Effector CD4-positive, alpha-beta T cell (primary cell): ENCODE measurements around the gene TBC1D30. TPM values are rescaled to one million over a fixed set of nuclear protein-coding genes. Genes with fewer than 3 reads are reported as not detected.
"Not testable (repeated sequence)": the region's sequence is repeated elsewhere in the genome, so short reads cannot be mapped to it uniquely, and the experiment has no call there.

ENCODE experiments used
- DNase-seq: peaks from one replicate; pipeline ENCODE4 v3.0.0-alpha.2; 2020
- total RNA-seq: gene quantifications from one replicate; lab custom pipeline; 2026; lab: John Stamatoyannopoulos, UW

TBC1D30 gene, protein sequence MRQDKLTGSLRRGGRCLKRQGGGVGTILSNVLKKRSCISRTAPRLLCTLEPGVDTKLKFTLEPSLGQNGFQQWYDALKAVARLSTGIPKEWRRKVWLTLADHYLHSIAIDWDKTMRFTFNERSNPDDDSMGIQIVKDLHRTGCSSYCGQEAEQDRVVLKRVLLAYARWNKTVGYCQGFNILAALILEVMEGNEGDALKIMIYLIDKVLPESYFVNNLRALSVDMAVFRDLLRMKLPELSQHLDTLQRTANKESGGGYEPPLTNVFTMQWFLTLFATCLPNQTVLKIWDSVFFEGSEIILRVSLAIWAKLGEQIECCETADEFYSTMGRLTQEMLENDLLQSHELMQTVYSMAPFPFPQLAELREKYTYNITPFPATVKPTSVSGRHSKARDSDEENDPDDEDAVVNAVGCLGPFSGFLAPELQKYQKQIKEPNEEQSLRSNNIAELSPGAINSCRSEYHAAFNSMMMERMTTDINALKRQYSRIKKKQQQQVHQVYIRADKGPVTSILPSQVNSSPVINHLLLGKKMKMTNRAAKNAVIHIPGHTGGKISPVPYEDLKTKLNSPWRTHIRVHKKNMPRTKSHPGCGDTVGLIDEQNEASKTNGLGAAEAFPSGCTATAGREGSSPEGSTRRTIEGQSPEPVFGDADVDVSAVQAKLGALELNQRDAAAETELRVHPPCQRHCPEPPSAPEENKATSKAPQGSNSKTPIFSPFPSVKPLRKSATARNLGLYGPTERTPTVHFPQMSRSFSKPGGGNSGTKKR
- total RNA-seq = not detected

DNA sequence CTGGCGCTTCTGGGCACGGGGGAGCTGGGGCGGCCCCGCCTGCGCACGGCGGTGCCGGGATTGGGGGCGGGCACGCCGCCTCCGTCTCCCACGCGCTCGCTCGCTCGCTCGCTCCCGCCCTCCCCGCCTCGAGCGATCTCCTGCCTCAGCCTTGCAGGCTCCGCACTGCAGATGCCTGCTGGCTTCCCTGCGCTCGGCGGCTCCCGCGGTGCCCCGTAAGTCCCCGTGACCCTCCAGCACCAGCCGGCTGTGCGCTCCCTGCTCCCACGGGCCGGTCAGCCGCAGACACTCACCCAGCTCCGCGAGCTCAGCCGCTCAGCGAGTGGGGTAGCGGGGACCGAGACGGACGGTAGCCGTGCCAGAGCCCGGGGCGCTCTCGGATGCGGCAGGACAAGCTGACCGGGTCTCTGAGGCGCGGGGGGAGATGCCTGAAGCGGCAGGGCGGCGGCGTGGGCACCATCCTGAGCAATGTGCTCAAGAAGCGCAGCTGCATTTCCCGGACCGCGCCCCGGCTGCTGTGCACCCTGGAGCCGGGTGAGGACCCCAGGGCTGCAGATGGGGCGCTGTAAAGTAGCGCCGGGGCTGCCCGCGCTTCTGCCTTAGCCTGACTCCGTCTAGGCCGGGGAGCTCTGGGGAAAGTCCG lies at the start of gene TBC1D30:
TBC1D30 (plus strand) TSS at position 148 of the 643 bp plus-strand sequence; CDS start at position 381, 233 bp downstream.
- no peak for DNase-seq

DNA sequence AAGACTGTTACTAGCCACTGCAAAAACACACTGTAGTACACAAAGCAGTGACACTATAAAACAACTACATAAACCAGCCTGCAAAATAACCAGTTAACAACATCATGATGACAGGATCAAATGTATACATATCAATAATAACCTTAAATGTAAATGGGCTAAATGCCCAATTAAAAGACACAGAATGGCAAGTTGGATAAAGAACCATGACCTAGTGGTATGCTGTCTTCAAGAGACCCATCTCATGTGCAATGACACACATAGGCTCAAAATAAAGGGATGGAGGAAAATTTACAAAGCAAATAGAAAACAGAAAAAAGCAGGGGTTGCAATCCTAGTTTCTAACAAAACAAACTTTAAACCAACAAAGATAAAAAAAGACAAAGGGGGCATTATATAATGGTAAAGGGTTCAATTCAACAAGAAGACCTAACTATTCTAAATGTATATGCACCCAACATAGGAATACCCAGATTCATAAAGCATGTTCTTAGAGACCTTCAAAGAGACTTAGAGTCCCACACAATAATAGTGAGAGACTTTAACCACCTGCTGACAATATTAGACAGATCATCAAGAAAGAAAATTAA lies 49.2 kb upstream of the TBC1D30 start:
- not testable (repeated sequence) for DNase-seq

DNA sequence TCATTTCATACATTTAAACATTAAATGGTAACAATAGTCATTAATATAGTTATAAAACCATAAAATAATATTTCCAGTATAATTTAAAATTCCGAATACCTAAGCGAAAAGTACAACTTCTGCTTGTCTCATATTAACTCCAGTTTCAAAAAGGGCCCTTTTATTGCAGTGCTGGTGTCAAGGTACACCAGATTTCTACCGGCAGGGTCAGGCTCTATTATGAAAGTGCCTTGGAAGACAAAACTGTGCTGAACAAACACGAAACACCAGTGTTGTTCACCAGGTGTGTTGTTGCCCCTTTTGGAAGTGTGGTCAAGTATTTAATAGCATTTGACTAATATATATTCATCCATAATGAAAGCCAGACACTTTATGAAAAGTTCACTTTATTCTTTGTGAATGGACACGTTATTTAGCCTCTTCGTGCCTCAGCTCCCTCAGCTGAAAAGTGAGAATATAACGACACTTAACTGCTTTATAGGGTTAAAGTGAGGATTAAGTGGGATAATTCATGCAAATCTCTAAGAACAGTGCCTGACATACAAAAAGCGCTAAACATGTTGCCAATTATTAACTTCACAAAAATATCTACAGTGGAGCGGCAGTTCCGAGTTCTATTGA lies 45.0 kb upstream of the TBC1D30 start:
- no peak for DNase-seq

DNA sequence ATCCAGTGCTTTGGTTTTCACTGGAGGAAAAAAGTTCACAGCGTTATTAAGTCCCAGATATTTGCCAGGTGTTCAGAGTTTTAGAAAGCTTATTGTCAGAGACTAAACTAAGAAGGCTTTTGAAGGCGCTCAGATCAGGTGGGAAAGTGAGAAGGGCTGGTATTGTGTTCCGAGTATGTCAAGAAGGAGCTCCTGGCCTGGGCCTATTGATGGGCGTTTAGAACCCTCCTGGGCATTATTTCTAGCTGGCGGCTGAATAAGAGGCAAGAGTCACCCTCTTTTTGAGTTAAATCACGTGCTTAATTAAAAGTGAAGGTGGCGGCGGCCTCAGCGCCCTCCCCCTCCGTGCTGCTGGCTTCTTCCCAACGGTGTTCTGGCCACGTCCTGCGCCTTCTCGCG lies 44.3 kb upstream of the TBC1D30 start:
- DNase-seq = no peak

DNA sequence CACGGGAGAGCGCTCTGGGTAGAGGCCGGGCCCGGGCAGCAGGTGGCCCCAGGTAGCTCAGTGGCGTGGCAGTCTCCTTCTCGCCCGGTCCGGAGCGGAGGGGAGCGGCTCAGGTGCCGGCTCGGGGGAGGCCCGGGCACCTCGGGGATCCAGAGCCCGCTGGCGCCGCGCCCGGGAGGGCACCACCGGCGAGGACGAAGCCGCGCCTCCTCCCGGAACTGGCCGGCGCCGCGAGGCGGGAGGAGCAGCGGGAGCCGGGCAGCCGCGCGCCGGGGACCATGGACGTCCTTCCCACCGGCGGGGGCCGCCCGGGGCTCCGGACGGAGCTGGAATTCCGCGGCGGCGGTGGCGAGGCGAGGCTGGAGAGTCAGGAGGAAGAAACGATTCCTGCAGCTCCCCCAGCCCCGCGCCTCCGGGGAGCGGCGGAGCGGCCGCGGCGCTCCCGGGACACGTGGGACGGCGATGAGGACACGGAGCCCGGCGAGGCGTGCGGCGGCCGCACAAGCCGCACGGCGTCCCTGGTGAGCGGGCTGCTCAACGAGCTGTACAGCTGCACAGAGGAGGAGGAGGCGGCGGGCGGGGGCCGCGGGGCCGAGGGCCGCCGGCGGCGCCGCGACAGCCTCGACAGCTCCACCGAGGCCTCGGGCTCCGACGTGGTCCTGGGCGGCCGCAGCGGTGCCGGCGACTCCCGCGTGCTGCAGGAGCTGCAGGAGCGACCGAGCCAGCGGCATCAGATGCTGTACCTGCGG lies 43.7 kb upstream of the TBC1D30 start:
- DNase-seq = no peak

DNA sequence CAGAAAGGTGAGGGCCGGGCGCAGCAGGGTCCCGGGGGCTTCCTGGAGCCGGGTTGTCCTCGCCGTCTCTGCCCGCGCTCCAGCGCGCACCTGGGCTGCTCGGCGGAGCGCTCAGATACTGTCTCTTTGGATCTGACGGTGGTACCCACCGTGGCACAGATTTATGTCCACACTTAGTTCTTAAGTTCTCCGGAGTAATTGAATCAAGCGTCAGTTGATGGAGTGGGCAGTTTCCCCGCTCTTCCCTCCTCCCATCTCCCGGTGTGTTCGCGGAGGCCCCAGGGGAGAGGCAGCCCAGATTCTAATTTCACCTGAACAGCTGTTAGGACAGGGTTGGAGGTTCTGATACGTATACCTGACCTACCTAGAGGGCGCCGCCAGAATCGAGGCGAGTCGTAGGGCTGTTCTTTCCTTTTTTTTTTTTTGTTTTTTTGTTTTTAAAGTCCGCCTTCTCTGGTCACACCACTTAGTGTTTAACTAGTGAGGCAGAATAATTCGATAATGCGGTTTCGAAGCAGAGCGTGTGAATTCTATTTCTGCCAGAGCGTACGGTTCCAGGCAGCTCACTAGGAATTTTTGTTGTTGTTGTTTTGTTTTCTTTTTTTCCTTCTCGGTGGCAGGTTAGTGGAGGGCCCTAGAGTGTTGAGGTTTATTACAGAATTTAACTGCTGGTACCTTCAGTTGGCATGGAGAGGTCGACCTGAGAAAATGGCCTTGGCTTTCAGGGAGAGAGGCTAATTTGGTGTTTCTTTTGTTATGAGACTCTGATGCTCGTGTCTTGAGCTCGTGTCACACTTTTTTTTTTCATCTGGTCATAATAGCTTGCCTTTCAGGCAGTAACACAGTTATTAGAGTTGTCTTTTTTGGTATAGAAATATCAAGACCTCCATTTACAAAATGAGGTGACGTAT lies 42.9 kb upstream of the TBC1D30 start:
- DNase-seq = no peak

DNA sequence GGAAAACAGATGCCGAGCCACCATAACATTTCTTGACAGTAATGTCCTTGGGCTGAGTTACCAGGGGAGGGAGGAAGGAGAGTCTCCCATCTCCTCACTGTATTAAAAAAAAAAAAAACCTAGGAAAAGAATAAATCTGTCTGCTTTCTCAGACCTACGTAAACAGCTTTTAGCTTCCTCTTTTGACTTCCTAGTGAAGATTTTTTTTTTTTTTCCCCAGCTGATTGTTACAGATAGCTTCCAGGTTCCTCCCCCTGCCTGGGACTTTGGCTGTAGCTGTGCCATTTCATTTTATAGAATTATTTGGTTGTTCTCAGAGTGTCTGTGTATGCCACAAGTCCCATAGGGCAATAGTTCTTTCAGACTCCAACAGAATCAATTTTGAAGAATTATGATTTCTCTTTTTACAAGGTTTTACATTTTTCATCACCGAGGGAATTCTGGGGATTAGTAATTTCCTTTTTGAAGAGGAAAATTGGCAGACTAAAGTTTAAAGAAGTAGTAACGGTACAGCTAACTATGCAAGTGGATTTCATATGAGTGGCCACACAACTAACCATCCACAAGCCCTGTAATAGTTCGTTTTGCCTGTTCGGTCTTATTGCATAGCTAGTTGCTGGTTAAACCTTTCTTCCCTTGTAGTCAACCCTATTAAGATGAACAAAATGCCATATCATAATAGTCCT lies 42.1 kb upstream of the TBC1D30 start:
- DNase-seq = no peak

DNA sequence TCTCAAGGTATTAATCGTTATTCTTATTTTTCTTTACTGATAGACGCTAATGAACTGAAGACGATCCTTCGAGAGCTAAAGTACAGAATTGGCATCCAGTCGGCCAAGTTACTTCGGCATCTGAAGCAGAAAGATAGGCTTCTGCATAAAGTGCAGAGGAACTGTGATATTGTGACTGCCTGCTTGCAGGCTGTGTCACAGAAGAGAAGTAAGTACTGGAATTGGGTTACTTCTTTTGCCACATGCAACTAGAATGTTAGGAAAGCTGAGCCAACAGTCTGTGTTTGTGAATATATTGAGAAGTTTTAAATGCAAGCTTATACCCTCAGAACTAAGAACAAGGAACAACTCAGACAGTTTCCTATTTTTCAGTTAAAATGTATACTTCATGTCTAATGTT lies 38.6 kb upstream of the TBC1D30 start:
- DNase-seq = no peak

DNA sequence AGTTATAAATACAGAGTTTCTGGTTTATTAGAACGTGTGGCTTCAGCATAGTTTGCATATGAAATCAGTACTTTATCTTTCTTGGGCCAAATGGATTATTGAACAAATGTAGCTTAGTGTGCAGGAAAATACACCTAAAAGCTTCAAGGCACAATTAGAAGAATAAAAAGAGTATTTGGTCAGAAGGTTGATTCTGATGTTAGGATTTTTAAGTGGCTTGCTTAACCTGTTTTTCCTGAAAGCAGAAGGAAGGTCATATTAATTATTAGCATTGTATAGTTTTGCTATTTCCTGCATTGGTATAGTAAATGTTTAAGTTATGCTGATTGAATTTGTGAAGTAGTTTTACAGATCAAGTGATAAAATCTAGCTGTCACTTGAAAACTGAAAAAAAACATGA lies 34.3 kb upstream of the TBC1D30 start:
- no peak for DNase-seq

DNA sequence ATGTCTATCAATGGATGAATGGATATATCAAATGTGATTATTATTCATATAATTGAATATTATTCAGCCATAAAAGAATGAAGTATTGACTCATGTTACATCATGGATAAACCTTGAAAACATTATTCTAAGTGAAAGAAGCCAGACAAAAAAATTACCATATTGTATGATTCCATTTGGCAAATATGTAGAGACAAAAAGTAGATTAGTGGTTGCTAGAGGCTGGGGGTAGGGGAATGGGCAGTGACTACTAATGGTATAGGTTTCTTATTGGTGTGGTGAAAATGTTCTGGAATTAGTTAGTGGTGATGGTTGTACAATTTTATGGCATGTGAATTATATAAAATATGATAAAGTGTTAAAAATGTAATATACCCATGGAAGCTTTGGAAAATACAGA lies 33.4 kb upstream of the TBC1D30 start:
- no peak for DNase-seq

DNA sequence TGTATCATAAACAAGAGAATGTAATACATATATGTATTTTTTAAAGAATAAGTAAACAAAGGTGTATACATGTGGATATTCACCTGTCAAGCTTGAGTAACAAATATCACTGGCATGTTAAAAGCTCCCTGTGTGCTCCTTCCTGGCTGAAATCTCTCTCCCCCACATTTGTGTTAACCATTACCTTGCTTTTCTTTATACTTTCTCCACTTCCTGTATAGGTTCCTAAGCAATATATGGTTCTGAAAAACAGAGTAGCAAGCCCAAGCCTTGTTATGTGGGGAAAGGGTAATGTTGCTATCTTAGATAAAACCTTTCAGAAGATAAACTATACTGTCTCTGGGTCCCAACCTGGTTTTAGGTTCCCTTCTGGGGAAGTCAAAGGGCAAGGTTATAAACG lies 32.3 kb upstream of the TBC1D30 start:
- DNase-seq = no peak

DNA sequence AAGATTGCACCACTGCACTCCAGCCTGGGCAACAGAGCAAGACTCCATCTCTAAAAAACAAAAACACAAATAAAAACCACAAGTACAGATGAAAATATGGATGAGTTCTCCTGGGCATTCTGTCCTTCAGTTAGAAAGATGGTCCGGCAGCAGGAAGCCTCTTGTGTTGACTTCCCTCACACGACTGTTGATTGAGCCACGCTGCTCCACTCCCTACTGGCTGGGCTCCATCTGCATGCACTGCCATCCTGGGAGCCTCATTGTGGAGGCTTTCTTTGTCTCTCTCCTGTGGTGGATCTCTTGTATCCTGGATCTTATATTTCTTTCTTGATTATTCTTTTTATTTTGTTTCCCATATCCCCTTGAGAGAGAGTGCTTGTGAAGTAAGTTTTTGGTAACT lies 30.8 kb upstream of the TBC1D30 start:
- DNase-seq = no peak

DNA sequence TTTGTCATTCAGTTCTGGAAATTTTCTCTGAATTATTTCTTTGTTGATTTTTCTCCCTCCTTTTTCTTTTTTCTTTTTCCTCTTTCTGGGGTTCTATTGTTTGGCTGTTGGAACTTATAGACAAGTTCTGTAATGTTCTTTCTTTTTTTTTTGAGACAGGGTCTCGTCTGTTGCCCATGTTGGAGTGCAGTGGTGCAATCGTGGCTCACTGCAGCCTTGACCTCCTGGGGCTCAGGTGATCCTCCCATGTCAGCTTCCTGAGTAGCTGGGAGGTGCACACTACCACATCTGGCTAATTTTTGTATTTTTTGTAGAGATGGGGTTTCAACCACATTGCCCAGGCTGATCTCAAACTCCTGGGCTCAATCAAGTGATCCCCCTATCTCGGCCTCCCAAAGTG lies 30.1 kb upstream of the TBC1D30 start:
- DNase-seq = no peak

DNA sequence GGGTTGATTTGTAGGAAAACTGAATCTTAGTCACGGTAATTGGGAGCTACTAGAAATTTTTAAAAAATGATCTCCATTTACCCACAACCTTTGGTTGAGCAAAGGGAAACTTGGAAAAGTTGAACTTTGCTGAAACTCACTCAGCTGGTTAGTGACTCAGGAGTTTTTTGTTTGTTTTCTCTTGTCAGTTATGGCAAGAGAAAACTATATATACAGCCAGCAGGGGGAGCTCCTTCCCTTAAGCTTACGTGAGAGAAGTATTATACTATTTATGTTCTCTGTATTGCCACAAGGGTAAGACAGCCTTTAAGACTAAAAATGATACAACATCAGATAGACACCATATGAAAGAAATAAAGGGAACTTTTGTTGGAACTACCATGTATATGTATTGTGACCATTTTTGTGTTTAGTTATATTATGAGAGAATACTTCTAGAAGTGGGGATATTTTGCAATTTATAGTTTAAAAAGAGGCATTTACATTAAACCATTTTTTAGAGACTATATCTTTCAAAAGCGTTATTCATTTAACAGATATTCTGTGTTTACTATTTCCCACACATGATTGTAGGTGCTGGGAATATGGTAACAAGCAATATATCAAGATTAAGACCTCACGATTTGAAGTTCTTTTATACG lies 28.1 kb upstream of the TBC1D30 start:
- DNase-seq = peak; percentile 59

DNA sequence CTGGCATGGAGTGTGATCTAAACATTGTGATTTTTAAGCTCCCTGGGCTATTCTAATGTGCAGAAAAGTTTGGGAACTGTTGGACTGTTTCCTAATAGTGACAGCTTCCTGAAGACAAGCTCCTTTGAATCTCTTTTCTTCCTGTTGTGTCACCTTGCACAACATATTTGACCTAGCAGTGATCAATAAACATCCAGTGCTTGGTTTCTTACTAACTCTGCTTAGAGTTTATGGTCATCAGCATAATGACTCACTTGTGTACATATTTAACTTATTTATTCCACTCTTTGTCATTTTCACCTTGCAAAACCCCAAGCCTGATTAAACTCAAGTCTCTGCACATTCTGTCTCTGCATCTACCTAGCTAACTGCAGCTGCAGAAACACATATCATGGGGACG lies 27.3 kb upstream of the TBC1D30 start:
- DNase-seq = no peak

DNA sequence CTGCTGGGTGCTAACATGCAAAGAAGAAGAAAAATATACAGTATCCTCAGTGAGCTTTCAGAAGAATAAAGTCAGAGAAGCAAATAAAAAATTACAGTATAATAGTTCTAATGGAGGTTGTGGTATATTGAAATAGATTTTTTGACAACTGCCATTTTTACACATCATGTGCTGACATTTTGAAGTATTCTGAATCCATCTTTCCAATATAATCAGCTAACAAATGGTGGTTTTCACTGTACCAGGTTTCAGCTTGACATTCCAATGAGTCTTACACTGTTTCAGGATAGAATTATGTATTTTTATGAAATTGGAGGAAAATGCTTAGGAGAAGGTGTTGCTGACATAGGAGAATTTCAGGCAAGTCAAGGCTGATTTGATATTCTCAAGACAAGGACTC lies 26.3 kb upstream of the TBC1D30 start:
- DNase-seq = no peak

DNA sequence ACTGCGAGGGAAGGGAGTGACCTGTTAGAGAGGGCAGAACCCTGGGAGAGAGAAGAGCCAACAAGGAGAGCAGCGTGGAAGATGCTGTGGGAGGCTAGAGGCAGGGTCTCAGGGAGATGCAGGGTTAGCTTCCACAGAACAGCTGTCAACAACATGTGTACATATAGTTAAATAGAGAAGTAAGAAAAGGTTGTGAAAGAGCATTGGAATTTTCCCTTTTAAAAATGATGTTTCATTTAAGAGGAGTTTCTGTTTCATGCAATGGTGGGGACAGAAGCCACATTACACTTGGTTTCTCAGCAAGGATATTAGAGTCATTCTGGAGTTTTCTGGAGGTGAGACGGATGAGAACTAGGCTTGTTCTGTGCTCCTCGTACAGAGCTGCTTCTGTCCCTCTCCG lies 23.8 kb upstream of the TBC1D30 start:
- DNase-seq = no peak

DNA sequence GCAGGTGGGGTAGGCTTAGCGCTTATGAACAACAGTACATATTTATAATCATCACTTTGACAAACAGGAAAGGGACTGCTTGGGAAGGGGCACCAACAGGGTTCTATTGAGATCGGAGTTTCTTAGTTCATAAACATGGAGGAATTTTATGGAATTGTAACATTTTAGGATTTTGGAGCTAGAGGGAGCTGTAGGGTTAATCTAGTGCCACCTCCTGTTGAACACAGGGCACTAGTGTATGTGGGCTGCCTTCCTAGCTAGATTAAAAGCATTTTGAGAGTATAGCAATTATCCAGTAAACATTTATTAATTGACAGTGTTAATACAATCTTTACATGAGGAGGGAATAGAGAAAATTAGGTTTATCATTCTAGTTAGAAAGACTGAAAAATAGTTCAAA lies 23.1 kb upstream of the TBC1D30 start:
- no peak for DNase-seq

DNA sequence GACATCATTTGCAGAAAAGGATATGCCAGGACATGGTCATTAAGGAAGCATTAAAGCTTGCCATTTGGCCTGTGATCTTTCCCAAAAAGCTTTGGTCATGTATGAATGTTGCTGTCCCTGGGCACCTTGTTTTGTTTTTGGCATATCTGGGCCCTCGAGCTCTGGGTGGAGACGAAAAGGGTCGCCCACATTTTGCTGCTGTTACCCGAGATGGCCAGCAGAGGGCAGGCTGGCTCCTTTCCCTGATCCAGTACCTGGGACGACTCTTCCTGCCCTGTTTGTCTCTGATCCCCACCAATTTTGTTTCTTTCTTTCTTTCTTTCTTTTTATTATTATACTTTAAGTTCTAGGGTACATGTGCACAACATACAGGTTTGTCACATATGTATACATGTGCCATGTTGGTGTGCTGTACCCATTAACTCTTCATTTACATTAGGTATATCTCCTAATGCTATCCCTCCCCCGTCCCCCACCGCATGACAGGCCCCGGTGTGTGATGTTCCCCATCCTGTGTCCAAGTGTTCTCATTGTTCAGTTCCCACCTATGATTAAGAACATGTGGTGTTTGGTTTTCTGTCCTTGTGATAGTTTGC lies 22.2 kb upstream of the TBC1D30 start:
- DNase-seq = peak; percentile 29
